Fibroblast of the aortic adventitia (primary cell): ENCODE data around the gene SLIT3. TPM values are rescaled to one million over a fixed set of nuclear protein-coding genes. Genes with fewer than 3 reads are reported as not detected.

ENCODE experiments used
- DNase-seq: peaks from one replicate; pipeline ENCODE4 v3.0.0-alpha.2; 2010; ENCODE audit warnings: low read depth
- H3K4me3 ChIP-seq: 2 replicates; pipeline ENCODE4 v1.5.1; 2011; ENCODE audit warnings: low read depth, mild to moderate bottlenecking, control low read depth, low read length, moderate library complexity
- total RNA-seq: library from RNA; depleted of rRNA; stranded (reverse); fragments of >200 nt; gene quantifications from 2 replicates; pipeline ENCODE4 v1.2.3, GENCODE V29; 2012; ENCODE audit warnings: low replicate concordance
- TF ChIP-seq, protein P1 (sequence below): IDR thresholded peaks from 2 replicates; pipeline ENCODE4 v1.5.1; 2011; ENCODE audit warnings: mild to moderate bottlenecking, low read length, control low read depth, inconsistent platforms; ENCODE audit not compliant: insufficient read depth

Gene SLIT3
- total RNA-seq, 1 donor, result 65.3 TPM

DNA sequence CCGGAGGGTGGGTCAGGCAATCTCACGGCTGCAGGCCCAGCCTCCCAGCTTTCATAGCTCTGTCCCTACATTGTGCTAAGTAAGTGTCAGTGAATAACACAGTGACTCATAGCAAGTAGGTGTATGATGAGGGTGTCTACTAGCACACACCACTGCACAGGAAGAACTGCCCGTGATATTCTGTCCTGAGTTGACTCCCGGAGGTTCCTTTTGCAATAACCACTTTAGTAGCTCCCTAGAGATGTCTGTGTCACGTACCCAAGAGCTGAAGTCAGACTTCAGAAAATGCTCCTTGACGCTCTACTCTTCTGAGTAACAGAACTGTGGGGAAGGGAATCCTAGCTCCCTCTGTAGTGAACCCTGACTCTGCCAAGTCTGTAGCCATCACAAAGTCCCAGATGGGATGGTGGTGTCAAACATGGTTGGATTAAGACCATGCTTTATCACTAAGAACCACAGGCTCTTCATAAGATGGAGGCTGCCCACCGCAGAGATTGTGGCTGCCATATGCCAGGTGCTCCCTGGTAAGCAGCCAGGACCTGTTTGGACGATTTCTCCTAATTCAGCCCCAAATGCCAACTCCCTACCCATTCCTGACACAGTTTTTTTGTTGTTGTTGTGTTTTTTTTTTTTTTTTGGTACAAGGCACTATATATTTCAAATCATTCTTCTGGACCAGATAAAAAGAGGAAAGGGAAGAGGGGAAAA lies 369.1 kb downstream of the SLIT3 start:
- TF ChIP-seq, protein P1, sequence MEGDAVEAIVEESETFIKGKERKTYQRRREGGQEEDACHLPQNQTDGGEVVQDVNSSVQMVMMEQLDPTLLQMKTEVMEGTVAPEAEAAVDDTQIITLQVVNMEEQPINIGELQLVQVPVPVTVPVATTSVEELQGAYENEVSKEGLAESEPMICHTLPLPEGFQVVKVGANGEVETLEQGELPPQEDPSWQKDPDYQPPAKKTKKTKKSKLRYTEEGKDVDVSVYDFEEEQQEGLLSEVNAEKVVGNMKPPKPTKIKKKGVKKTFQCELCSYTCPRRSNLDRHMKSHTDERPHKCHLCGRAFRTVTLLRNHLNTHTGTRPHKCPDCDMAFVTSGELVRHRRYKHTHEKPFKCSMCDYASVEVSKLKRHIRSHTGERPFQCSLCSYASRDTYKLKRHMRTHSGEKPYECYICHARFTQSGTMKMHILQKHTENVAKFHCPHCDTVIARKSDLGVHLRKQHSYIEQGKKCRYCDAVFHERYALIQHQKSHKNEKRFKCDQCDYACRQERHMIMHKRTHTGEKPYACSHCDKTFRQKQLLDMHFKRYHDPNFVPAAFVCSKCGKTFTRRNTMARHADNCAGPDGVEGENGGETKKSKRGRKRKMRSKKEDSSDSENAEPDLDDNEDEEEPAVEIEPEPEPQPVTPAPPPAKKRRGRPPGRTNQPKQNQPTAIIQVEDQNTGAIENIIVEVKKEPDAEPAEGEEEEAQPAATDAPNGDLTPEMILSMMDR, result no peak
- DNase-seq, result peak; percentile 65
- H3K4me3 ChIP-seq, result no peak overlapping the region

- no peak for DNase-seq
- TF ChIP-seq, protein P1, result no peak
These were observed 371.3 kb downstream of the SLIT3 start for GRCh38 chr5:168929656-168930055.

GRCh38 chr5:168925160-168925559 lies 375.8 kb downstream of the SLIT3 start:
- TF ChIP-seq, protein P1, result no peak
- no peak overlapping the region for H3K4me3 ChIP-seq
- no peak for DNase-seq

More at GRCh38 chr5:168929656-168930055, 371.3 kb downstream of the SLIT3 start:
- no peak overlapping the region for H3K4me3 ChIP-seq

DNA sequence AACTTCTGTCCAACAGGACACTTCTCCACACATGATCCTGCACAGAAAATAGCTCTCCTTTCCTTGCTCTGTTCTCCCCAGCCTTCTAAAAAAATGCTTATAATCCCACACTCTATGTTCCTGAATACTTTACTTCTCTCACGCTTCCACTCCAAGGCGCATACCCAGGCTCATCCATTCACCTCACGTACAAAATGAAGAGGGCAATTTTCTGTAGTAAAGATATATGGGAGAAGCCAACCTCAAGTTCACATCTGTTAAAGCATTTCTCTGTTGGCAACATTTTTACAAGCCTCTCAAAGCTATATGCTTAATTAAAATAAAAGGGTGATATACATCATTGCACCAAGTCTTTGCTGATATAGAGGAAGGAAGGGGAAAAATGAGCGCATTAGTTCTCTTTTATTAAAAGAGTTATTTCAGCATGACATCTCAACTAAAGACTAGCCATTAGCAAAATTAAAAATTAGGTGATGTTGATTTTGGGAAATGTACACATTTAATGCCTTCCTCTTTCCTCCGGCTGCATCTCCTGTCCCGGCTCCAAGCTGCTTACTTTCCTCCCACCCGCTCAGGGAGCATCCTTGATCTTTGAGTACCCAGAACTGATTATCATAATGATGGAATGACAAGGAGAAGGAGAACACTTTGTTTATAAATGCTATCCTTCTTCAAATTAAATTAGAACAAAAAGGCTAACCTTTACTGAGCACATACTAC lies 379.6 kb downstream of the SLIT3 start:
- no peak overlapping the region for H3K4me3 ChIP-seq
- no peak for DNase-seq
- TF ChIP-seq, protein P1, result no peak

- no peak for DNase-seq
- TF ChIP-seq, protein P1, result no peak
- H3K4me3 ChIP-seq, result no peak overlapping the region
These were observed 380.7 kb downstream of the SLIT3 start for GRCh38 chr5:168920019-168920810.

- TF ChIP-seq, protein P1, result no peak
- H3K4me3 ChIP-seq, result no peak overlapping the region
- no peak for DNase-seq
These were observed 382.9 kb downstream of the SLIT3 start for GRCh38 chr5:168917947-168918600.
